PC-3 (cell line): ENCODE measurements around the gene PWWP2B. TPM values are rescaled to one million over a fixed set of nuclear protein-coding genes. Genes with fewer than 3 reads are reported as not detected.

Source experiments
- ATAC-seq: fragments of 200-7000 bp; cut with Tn5 transposase; 2 replicates; pipeline ENCODE4 v1.9.1; 2020; ENCODE audit warnings: mild to moderate bottlenecking, moderate library complexity
- BruUV-seq: library from RNA; stranded (reverse); fragments of 400-500 nt; replicated peaks from 2 replicates; lab custom pipeline; 2021; lab: Mats Ljungman, UMichigan
- CTCF ChIA-PET: fragments of 300-600 bp; sonication (Branson Sonifier 250); formaldehyde crosslinking; loops from one replicate; lab custom pipeline; 2022; ENCODE audit warnings: antibody characterized with exemption; lab: Charles Lee
- POLR2A ChIA-PET: fragments of 300-600 bp; sonication (Branson Sonifier 250); formaldehyde crosslinking; loops from one replicate; lab custom pipeline; 2022; ENCODE audit warnings: antibody characterized with exemption; ENCODE audit not compliant: unreplicated experiment; lab: Charles Lee
- DNase-seq: peaks from one replicate; pipeline ENCODE4 v3.0.0-alpha.2; 2015
- H2AFZ ChIP-seq: fragments of 300-600 bp; sonication (generic); 2 replicates; pipeline ENCODE4 v1.6.0; 2016; ENCODE audit warnings: antibody characterized with exemption, low read length
- H3F3A ChIP-seq: fragments of 300-600 bp; sonication (generic); one replicate; pipeline ENCODE4 v1.6.0; 2017; ENCODE audit warnings: antibody characterized with exemption, low read length, control low read depth, mild to moderate bottlenecking; ENCODE audit not compliant: unreplicated experiment
- H3K27ac ChIP-seq: fragments of 300-600 bp; sonication (generic); 2 replicates; pipeline ENCODE4 v1.5.1; 2016; ENCODE audit warnings: mild to moderate bottlenecking, low read length
- H3K27me3 ChIP-seq: fragments of 300-600 bp; sonication (generic); 2 replicates; pipeline ENCODE4 v1.6.1; 2016; ENCODE audit warnings: low read length, mixed read lengths
- H3K36me3 ChIP-seq: fragments of 300-600 bp; sonication (generic); 2 replicates; pipeline ENCODE4 v1.6.1; 2016; ENCODE audit warnings: low read depth, mixed run types, low read length, mixed read lengths
- H3K4me1 ChIP-seq: fragments of 300-600 bp; sonication (generic); 2 replicates; pipeline ENCODE4 v1.5.1; 2016; ENCODE audit warnings: low read length; ENCODE audit not compliant: insufficient read depth
- H3K4me2 ChIP-seq: fragments of 300-600 bp; sonication (generic); 2 replicates; pipeline ENCODE4 v1.6.0; 2016; ENCODE audit warnings: low read length
- H3K4me3 ChIP-seq: fragments of 300-600 bp; sonication (generic); 2 replicates; pipeline ENCODE4 v1.5.1; 2016; ENCODE audit warnings: mild to moderate bottlenecking, low read length, mixed read lengths
- H3K79me2 ChIP-seq: fragments of 300-600 bp; sonication (generic); 2 replicates; pipeline ENCODE4 v1.6.1; 2017; ENCODE audit warnings: low read length, mixed read lengths
- H3K9ac ChIP-seq: fragments of 300-600 bp; sonication (generic); 2 replicates; pipeline ENCODE4 v1.6.0; 2016; ENCODE audit warnings: mild to moderate bottlenecking, low read length
- H3K9me2 ChIP-seq: fragments of 300-600 bp; sonication (generic); replicated peaks from 2 replicates; pipeline ENCODE4 v1.6.1; 2016; ENCODE audit warnings: mixed run types, low read length, mixed read lengths
- H3K9me3 ChIP-seq: fragments of 300-600 bp; sonication (generic); 2 replicates; pipeline ENCODE4 v1.6.1; 2016; ENCODE audit warnings: low read length, mixed read lengths
- H4K20me1 ChIP-seq: fragments of 300-600 bp; sonication (generic); 2 replicates; pipeline ENCODE4 v1.6.1; 2016; ENCODE audit warnings: low read length, mixed read lengths
- CTCF ChIP-seq: fragments of 300-600 bp; sonication (generic); conservative IDR thresholded peaks from 2 replicates; pipeline ENCODE4 v1.5.1; 2017; ENCODE audit warnings: antibody characterized with exemption, low read depth, mild to moderate bottlenecking, low read length
- EZH2 ChIP-seq: fragments of 300-600 bp; sonication (generic); IDR thresholded peaks from one replicate; pipeline ENCODE4 v1.6.1; 2017; ENCODE audit warnings: antibody characterized with exemption, mild to moderate bottlenecking, low read length; ENCODE audit not compliant: unreplicated experiment
- EZH2phosphoT487 ChIP-seq: fragments of 300-600 bp; sonication (generic); IDR thresholded peaks from 2 replicates; pipeline ENCODE4 v1.6.1; 2018; ENCODE audit warnings: mild to moderate bottlenecking, antibody characterized with exemption, low read length, borderline replicate concordance
- intact Hi-C: fragments of 100-400 bp; cut with micrococcal nuclease; formaldehyde crosslinking; loops from 2 replicates; pipeline ENCODE4 v1.9.0; 2023
- total RNA-seq: library from RNA; depleted of rRNA; stranded (reverse); fragments of >200 nt; gene quantifications from 2 replicates; pipeline ENCODE4 v1.2.3, GENCODE V29; 2014

Gene PWWP2B
- total RNA-seq, 1 experiment from 2014 or later, result 24.5 TPM

GRCh38 chr10:132410779-132411532 lies 14.0 kb downstream of the PWWP2B start:
- no peaks in the 10 kb centered on the region for H3K9me3 ChIP-seq
- no peak overlapping the region for H3K9ac ChIP-seq
- TF ChIP-seq CTCF (no peak), EZH2 (no peak), EZH2phosphoT487 (no peak)
- H3K4me1 ChIP-seq, result peaks cover 23% of the 10 kb centered on the region
- ATAC-seq (no peak), DNase-seq (no peak)
- no peaks in the 10 kb centered on the region for H3K9me2 ChIP-seq
- H3K4me3 ChIP-seq, result no peak overlapping the region
- H4K20me1 ChIP-seq, result no peaks in the 10 kb centered on the region
- H3K36me3 ChIP-seq, result no peaks in the 10 kb centered on the region; the same call in 1 of the 2 replicates
- H3K79me2 ChIP-seq, result peaks cover 80% of the 10 kb centered on the region
- BruUV-seq, result no TSS peak
- POLR2A ChIA-PET, result no interaction called here
- no peak overlapping the region for H2AFZ ChIP-seq
- no peaks in the 10 kb centered on the region for H3K27me3 ChIP-seq
- no peaks in the 10 kb centered on the region for H3F3A ChIP-seq
- CTCF ChIA-PET, result no interaction called here
- intact Hi-C loops, result no loop called here
- H3K27ac ChIP-seq, result no peak overlapping the region
- H3K4me2 ChIP-seq, result no peak overlapping the region

DNA sequence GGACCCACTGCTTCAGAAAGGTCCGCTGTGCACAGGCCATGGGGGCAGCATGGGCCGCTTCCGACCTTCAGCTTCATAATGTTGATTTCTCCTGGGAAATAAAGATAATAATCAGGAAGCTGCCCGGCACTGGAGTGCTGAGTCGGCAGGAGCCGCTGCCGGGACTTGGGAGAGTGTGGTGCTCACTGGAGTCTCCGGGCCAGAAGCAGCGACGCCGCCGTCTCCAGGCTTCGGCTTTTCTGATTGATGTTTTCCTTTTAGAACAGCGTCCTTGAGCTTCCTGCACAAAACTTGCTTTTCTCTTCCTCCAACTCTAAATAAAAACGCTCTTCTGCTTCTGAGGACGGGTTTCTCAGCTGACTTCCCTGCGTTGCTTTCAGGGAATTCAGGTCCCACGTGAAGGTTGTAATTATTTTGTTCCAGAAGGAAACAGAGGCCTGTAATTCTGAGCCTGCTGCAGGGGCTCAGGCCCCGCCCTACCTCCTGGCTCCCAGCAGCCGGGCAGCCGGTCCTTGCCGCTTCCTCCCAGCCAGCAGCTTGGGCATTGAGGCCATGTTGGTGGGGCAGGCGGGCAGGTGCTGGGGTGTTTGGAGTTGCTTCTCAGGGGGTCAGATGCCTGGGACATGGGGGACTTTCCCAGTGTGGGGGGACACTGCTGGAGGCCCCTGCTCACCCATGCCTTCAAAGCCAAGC lies 14.7 kb downstream of the PWWP2B start:
- CTCF ChIA-PET, result no interaction called here
- BruUV-seq, result no TSS peak

More for the DNA sequence above, 14.7 kb downstream of the PWWP2B start:
- no peaks in the 10 kb centered on the region for H4K20me1 ChIP-seq
- POLR2A ChIA-PET, result no interaction called here
- intact Hi-C loops, result no loop called here
- H3K4me2 ChIP-seq, result no peak overlapping the region
- H3K27ac ChIP-seq, result no peak overlapping the region
- no peak for TF ChIP-seq EZH2
- TF ChIP-seq CTCF, result no peak
- no peaks in the 10 kb centered on the region for H3K9me2 ChIP-seq
- no peaks in the 10 kb centered on the region for H3F3A ChIP-seq
- H3K36me3 ChIP-seq, result no peaks in the 10 kb centered on the region
- H3K27me3 ChIP-seq, result no peaks in the 10 kb centered on the region
- H3K4me1 ChIP-seq, result peaks cover 20% of the 10 kb centered on the region
- H3K79me2 ChIP-seq, result peaks cover 79% of the 10 kb centered on the region
- ATAC-seq (no peak), DNase-seq (no peak)
- H3K4me3 ChIP-seq, result no peak overlapping the region
- H2AFZ ChIP-seq, result no peak overlapping the region
- H3K9me3 ChIP-seq, result no peaks in the 10 kb centered on the region
- no peak overlapping the region for H3K9ac ChIP-seq
